ENCODE results near the gene EIF3B. TPM values are rescaled to one million over a fixed set of nuclear protein-coding genes. Genes with fewer than 3 reads are reported as not detected.
"Not testable (repeated sequence)": the region's sequence is repeated elsewhere in the genome, so short reads cannot be mapped to it uniquely, and the experiment has no call there.

The EIF3B gene
- total and polyA plus RNA-seq, 10 donors, result 78.1 to 150 (median 110) TPM

GRCh38 chr7:2388637-2388954 lies 34.0 kb downstream of the EIF3B start:
- no peak for TF ChIP-seq POLR2A (IDR thresholded peaks at IDR 0.05)
- TF ChIP-seq POLR2AphosphoS5 (IDR thresholded peaks at IDR 0.05), result no peak
- no peak for TF ChIP-seq CTCF (IDR thresholded peaks at IDR 0.05 in 8 of 11, conservative IDR thresholded peaks at IDR 0.05 in 3 of 11)
- H3K27me3 ChIP-seq (replicated peaks in 1 of 7), result no peaks in the 10 kb centered on the region
- 82 to 96% (median 95%) methylated on average over 2 to 5 of the region's 5 CpGs for WGBS, 5 donors
- peaks cover 3 to 50% (median 24%) of the 10 kb centered on the region in 6 donors for H3K4me1 ChIP-seq
- no peak for DNase-seq
- intact Hi-C loops (cut with DNase I; ENCODE audit: low total_unique reads), result no loop called here
- H3K4me3 ChIP-seq, result no peak overlapping the region
- peaks cover 0 to 14% (median 0%) of the 10 kb centered on the region in 6 donors for H3K36me3 ChIP-seq
- peak overlapping the region in 6 of 8 donors; percentile 26 to 72 (median 64) for H3K27ac ChIP-seq
- no peaks in the 10 kb centered on the region for H3K9me3 ChIP-seq

GRCh38 chr7:2390020-2390816 lies 35.6 kb downstream of the EIF3B start:
- not testable (repeated sequence) for DNase-seq

GRCh38 chr7:2393706-2394105 lies 39.1 kb downstream of the EIF3B start:
- Histone ChIP-seq H3K4me1 (peaks cover 5 to 45% (median 25%) of the 10 kb centered on the region in 6 donors), H3K27ac (peak overlapping the region in 3 of 8 donors; percentile 27 to 35 (median 30)), H3K27me3 (replicated peaks in 1 of 7) (no peaks in the 10 kb centered on the region), H3K9me3 (no peaks in the 10 kb centered on the region), H3K4me3 (no peak overlapping the region), H3K36me3 (no peaks in the 10 kb centered on the region)
- TF ChIP-seq POLR2A (IDR thresholded peaks at IDR 0.05), result no peak
- TF ChIP-seq POLR2AphosphoS5 (IDR thresholded peaks at IDR 0.05), result no peak
- no peak for TF ChIP-seq CTCF (IDR thresholded peaks at IDR 0.05 in 8 of 11, conservative IDR thresholded peaks at IDR 0.05 in 3 of 11)
- 55 to 79% (median 70%) methylated on average over 12 of the region's 12 CpGs for WGBS, 5 donors
- intact Hi-C loops (cut with DNase I; ENCODE audit: low total_unique reads), result no loop called here
- no peak for DNase-seq

More at GRCh38 chr7:2390020-2390816, 35.6 kb downstream of the EIF3B start:
- H3K27me3 ChIP-seq (replicated peaks in 1 of 7); H3K4me3 ChIP-seq; H3K9me3 ChIP-seq; intact Hi-C loops (cut with DNase I; ENCODE audit: low total_unique reads); H3K36me3 ChIP-seq: not testable (repeated sequence)
- 22 to 41% (median 27%) methylated on average over 10 to 16 of the region's 16 CpGs for WGBS, 5 donors
- Histone ChIP-seq H3K27ac (peak overlapping the region in 5 of 8 donors; percentile 33 to 65 (median 41)), H3K4me1 (peaks cover 5 to 57% (median 28%) of the 10 kb centered on the region in 6 donors)
- TF ChIP-seq POLR2AphosphoS5 (IDR thresholded peaks at IDR 0.05), result peak in 2 of 3 donors; percentile 69 to 74

GRCh38 chr7:2394566-2395082 lies 40.0 kb downstream of the EIF3B start:
- no peaks in the 10 kb centered on the region for H3K9me3 ChIP-seq
- H3K4me1 ChIP-seq, result peaks cover 8 to 45% (median 28%) of the 10 kb centered on the region in 6 donors
- intact Hi-C loops (cut with DNase I; ENCODE audit: low total_unique reads), result no loop called here
- 92 to 96% (median 92%) methylated on average over 21 of the region's 21 CpGs for WGBS, 5 donors
- H3K27me3 ChIP-seq (replicated peaks in 1 of 7), result no peaks in the 10 kb centered on the region
- no peaks in the 10 kb centered on the region for H3K36me3 ChIP-seq
- no peak overlapping the region for H3K4me3 ChIP-seq
- no peak overlapping the region for H3K27ac ChIP-seq
- TF ChIP-seq POLR2AphosphoS5 (IDR thresholded peaks at IDR 0.05) (no peak), POLR2A (IDR thresholded peaks at IDR 0.05) (no peak), CTCF (IDR thresholded peaks at IDR 0.05 in 8 of 11, conservative IDR thresholded peaks at IDR 0.05 in 3 of 11) (no peak)
- DNase-seq, result no peak

Data from spleen (tissue), 11 donors.